IMR-90 (cell line): Measurements from ENCODE around the gene MYLK4. TPM values are rescaled to one million over a fixed set of nuclear protein-coding genes. Genes with fewer than 3 reads are reported as not detected.
A peak's percentile ranks its signal among the peaks of the same experiment; 100 is the strongest.

ENCODE experiments used
- ATAC-seq: fragments of 200-7000 bp; cut with Tn5 transposase; 2 replicates; pipeline ENCODE4 v1.9.1; 2020; ENCODE audit warnings: low read depth, mild to moderate bottlenecking, moderate library complexity
- BruUV-seq: library from RNA; stranded (reverse); fragments of 400-500 nt; replicated peaks from 2 replicates; lab custom pipeline; 2021; lab: Mats Ljungman, UMichigan
- CTCF ChIA-PET: fragments of 300-600 bp; formaldehyde crosslinking; extraction: SDS; loops from one replicate; lab custom pipeline; 2021; ENCODE audit warnings: antibody characterized with exemption; lab: Yijun Ruan, JAX
- POLR2A ChIA-PET: fragments of 300-600 bp; sonication (Branson Sonifier 250); formaldehyde crosslinking; loops from one replicate; lab custom pipeline; 2022; ENCODE audit warnings: antibody characterized with exemption; ENCODE audit not compliant: unreplicated experiment; lab: Charles Lee
- DNase-seq: peaks from one replicate; pipeline ENCODE4 v3.0.0; 2013
- H2AFZ ChIP-seq: replicated peaks from 2 replicates; pipeline ENCODE3; 2013; ENCODE audit warnings: low read length, mild to moderate bottlenecking; ENCODE audit not compliant: poor library complexity
- H2AK5ac ChIP-seq: 2 replicates; pipeline ENCODE4 v1.6.1; 2013; ENCODE audit warnings: low read depth, low read length, inconsistent platforms
- H2AK9ac ChIP-seq: replicated peaks from 2 replicates; pipeline ENCODE3; 2013; ENCODE audit warnings: mild to moderate bottlenecking, low read depth, low read length, moderate library complexity; ENCODE audit not compliant: poor library complexity
- H2BK120ac ChIP-seq: 2 replicates; pipeline ENCODE4 v1.6.1; 2013; ENCODE audit warnings: low read depth, low read length, inconsistent platforms
- H2BK15ac ChIP-seq: 3 replicates; pipeline ENCODE4 v1.6.1; 2013; ENCODE audit warnings: low read depth, low read length, inconsistent platforms
- H2BK20ac ChIP-seq: 2 replicates; pipeline ENCODE4 v1.6.1; 2013; ENCODE audit warnings: low read depth, mild to moderate bottlenecking, inconsistent platforms, low read length, moderate library complexity
- H2BK5ac ChIP-seq: 2 replicates; pipeline ENCODE4 v1.6.1; 2013; ENCODE audit warnings: mild to moderate bottlenecking, low read depth, low read length, inconsistent platforms; ENCODE audit not compliant: poor library complexity, severe bottlenecking
- H3K14ac ChIP-seq: replicated peaks from 2 replicates; pipeline ENCODE4 v1.6.1; 2013; ENCODE audit warnings: low read depth, low read length, inconsistent platforms
- H3K18ac ChIP-seq: 2 replicates; pipeline ENCODE4 v1.6.1; 2013; ENCODE audit warnings: low read depth, low read length, control low read depth
- H3K23ac ChIP-seq: 2 replicates; pipeline ENCODE4 v1.6.1; 2013; ENCODE audit warnings: low read depth, low read length, inconsistent platforms
- H3K27ac ChIP-seq: 2 replicates; pipeline ENCODE4 v1.5.1; 2013; ENCODE audit warnings: mild to moderate bottlenecking, control low read depth, low read length; ENCODE audit not compliant: insufficient read depth
- H3K27me3 ChIP-seq: 2 replicates; pipeline ENCODE4 v1.6.1; 2013; ENCODE audit warnings: low read length; ENCODE audit not compliant: control insufficient read depth, insufficient read depth
- H3K36me3 ChIP-seq: 2 replicates; pipeline ENCODE4 v1.6.1; 2013; ENCODE audit warnings: low read length, mixed read lengths; ENCODE audit not compliant: control insufficient read depth, insufficient read depth
- H3K4ac ChIP-seq: 2 replicates; pipeline ENCODE4 v1.6.1; 2013; ENCODE audit warnings: low read depth, low read length, inconsistent platforms
- H3K4me1 ChIP-seq: 2 replicates; pipeline ENCODE4 v1.6.1; 2013; ENCODE audit warnings: low read length, mixed read lengths; ENCODE audit not compliant: control insufficient read depth, insufficient read depth
- H3K4me2 ChIP-seq: 2 replicates; pipeline ENCODE4 v1.6.1; 2013; ENCODE audit warnings: low read depth, mild to moderate bottlenecking, control low read depth, low read length, moderate library complexity
- H3K4me3 ChIP-seq: 2 replicates; pipeline ENCODE4 v1.5.1; 2013; ENCODE audit warnings: low read depth, mild to moderate bottlenecking, control low read depth, low read length, moderate library complexity; ENCODE audit not compliant: insufficient read depth
- H3K56ac ChIP-seq: 2 replicates; pipeline ENCODE4 v1.6.1; 2013; ENCODE audit warnings: low read length, inconsistent platforms; ENCODE audit not compliant: insufficient read depth; ENCODE audit errors: extremely low read depth
- H3K79me1 ChIP-seq, 2 experiments: 2 replicates each; pipeline ENCODE4 v1.6.1; 2013; ENCODE audit warnings: low read length in 2 of 2, inconsistent platforms in 1 of 2, low read depth in 1 of 2
- H3K9ac ChIP-seq: 2 replicates; pipeline ENCODE4 v1.6.1; 2013; ENCODE audit warnings: low read depth, low read length, control low read depth
- H3K9me1 ChIP-seq: 2 replicates; pipeline ENCODE4 v1.6.1; 2013; ENCODE audit warnings: low read length, inconsistent platforms; ENCODE audit not compliant: insufficient read depth
- H3K9me3 ChIP-seq: 2 replicates; pipeline ENCODE4 v1.6.1; 2013; ENCODE audit warnings: low read length; ENCODE audit not compliant: control insufficient read depth, insufficient read depth
- H4K20me1 ChIP-seq: 2 replicates; pipeline ENCODE4 v1.6.1; 2013; ENCODE audit warnings: low read length, inconsistent platforms; ENCODE audit not compliant: insufficient read depth
- H4K5ac ChIP-seq: 2 replicates; pipeline ENCODE4 v1.6.1; 2013; ENCODE audit warnings: mild to moderate bottlenecking, low read depth, low read length, control low read depth
- H4K8ac ChIP-seq, 2 experiments: 2 replicates each; pipeline ENCODE4 v1.6.1; 2013; ENCODE audit warnings: low read depth in 2 of 2, low read length in 2 of 2, control low read depth in 1 of 2, inconsistent platforms in 1 of 2
- H4K91ac ChIP-seq: 2 replicates; pipeline ENCODE4 v1.6.1; 2013; ENCODE audit warnings: low read depth, low read length, inconsistent platforms; ENCODE audit not compliant: insufficient read depth
- BHLHE40 ChIP-seq: fragments of 150-350 bp; IDR thresholded peaks from 2 replicates; pipeline ENCODE4 v1.6.1; 2016; ENCODE audit warnings: mild to moderate bottlenecking, low read depth, low read length
- CEBPB ChIP-seq: IDR thresholded peaks from 2 replicates; pipeline ENCODE4 v1.6.1; 2012; ENCODE audit warnings: low read depth, low read length, improper control_type of control experiment
- CHD1 ChIP-seq: IDR thresholded peaks from 2 replicates; pipeline ENCODE4 v1.6.1; 2012; ENCODE audit warnings: low read depth, low read length, improper control_type of control experiment
- CTCF ChIP-seq: conservative IDR thresholded peaks from 2 replicates; pipeline ENCODE4 v1.5.1; 2012; ENCODE audit warnings: mild to moderate bottlenecking, low read depth, low read length, improper control_type of control experiment
- ELK1 ChIP-seq: fragments of 150-350 bp; IDR thresholded peaks from 2 replicates; pipeline ENCODE4 v1.6.1; 2016; ENCODE audit warnings: low read depth, mild to moderate bottlenecking, low read length, moderate library complexity, borderline replicate concordance
- FOS ChIP-seq: fragments of 150-350 bp; IDR thresholded peaks from 2 replicates; pipeline ENCODE4 v1.6.1; 2016; ENCODE audit warnings: low read depth, low read length
- MAFK ChIP-seq: IDR thresholded peaks from 2 replicates; pipeline ENCODE4 v1.6.1; 2012; ENCODE audit warnings: low read depth, low read length, improper control_type of control experiment
- MAZ ChIP-seq: IDR thresholded peaks from 2 replicates; pipeline ENCODE4 v1.6.1; 2012; ENCODE audit warnings: low read depth, mild to moderate bottlenecking, low read length, improper control_type of control experiment, moderate library complexity, borderline replicate concordance
- MXI1 ChIP-seq: IDR thresholded peaks from 2 replicates; pipeline ENCODE4 v1.6.1; 2012; ENCODE audit warnings: low read depth, mild to moderate bottlenecking, low read length, moderate library complexity, borderline replicate concordance
- NFE2L2 ChIP-seq: fragments of 150-350 bp; IDR thresholded peaks from 2 replicates; pipeline ENCODE4 v1.6.1; 2016; ENCODE audit warnings: low read depth, mild to moderate bottlenecking, low read length
- POLR2A ChIP-seq: IDR thresholded peaks from 2 replicates; pipeline ENCODE4 v1.6.1; 2012; ENCODE audit warnings: mild to moderate bottlenecking, low read depth, low read length
- RAD21 ChIP-seq: IDR thresholded peaks from 2 replicates; pipeline ENCODE4 v1.6.1; 2012; ENCODE audit warnings: low read length, improper control_type of control experiment
- RCOR1 ChIP-seq: IDR thresholded peaks from 2 replicates; pipeline ENCODE4 v1.6.1; 2012; ENCODE audit warnings: mild to moderate bottlenecking, low read length, improper control_type of control experiment; ENCODE audit not compliant: insufficient replicate concordance
- RFX5 ChIP-seq: IDR thresholded peaks from 2 replicates; pipeline ENCODE4 v1.8.0; 2012; ENCODE audit warnings: low read depth, mild to moderate bottlenecking, low read length, moderate library complexity
- USF2 ChIP-seq: fragments of 150-350 bp; IDR thresholded peaks from 2 replicates; pipeline ENCODE4 v1.6.1; 2017; ENCODE audit warnings: mild to moderate bottlenecking, antibody characterized with exemption, low read length, low read depth
- WGBS, 2 experiments: methylation state at CpG; one replicate each; pipeline versions ENCODE4 v1.1.5 to v1.1.7; 2013; ENCODE audit warnings: missing lambda C conversion rate in 2 of 2; ENCODE audit not compliant: insufficient read length in 1 of 2; ENCODE audit errors: extremely low coverage in 2 of 2; 5-methylcytosine and 5-hydroxymethylcytosine counted together
- dilution Hi-C: fragments of 300-500 bp; cut with HindIII; formaldehyde crosslinking; loops from one replicate; pipeline ENCODE4 v1.14.3; 2018; ENCODE audit warnings: low sequenced_read_pairs; ENCODE audit not compliant: unreplicated experiment
- in situ Hi-C: fragments of 300-500 bp; cut with MboI; formaldehyde crosslinking; loops from 3 replicates; pipeline ENCODE4 v1.14.3; 2019; ENCODE audit warnings: low sequenced_read_pairs, inconsistent platforms, mixed read lengths
- intact Hi-C: fragments of 100-400 bp; cut with micrococcal nuclease; formaldehyde crosslinking; loops from 2 replicates; pipeline ENCODE4 v1.10.0; 2022
- polyA plus RNA-seq, 3 experiments: library from polyadenylated mRNA; depleted of rRNA; stranded (reverse); fragments of >200 nt; gene quantifications; 2 replicates each; pipeline ENCODE4 v1.2.3, GENCODE V29; 2012; ENCODE audit warnings: low replicate concordance in 1 of 3
- total RNA-seq: library from RNA; depleted of rRNA; stranded (reverse); fragments of >200 nt; gene quantifications from 2 replicates; pipeline ENCODE4 v1.2.3, GENCODE V29; 2012

The MYLK4 gene
- total and polyA plus RNA-seq, 2 of the 4 experiments (the other 2 are of a cell fraction): under 0.01 to 0.07 TPM

- no TSS peak for BruUV-seq
- POLR2A ChIA-PET: no interaction called here
- TF ChIP-seq MAFK (no peak), BHLHE40 (no peak), RFX5 (no peak), MAZ (no peak), NFE2L2 (no peak), CHD1 (no peak), MXI1 (no peak), RCOR1 (no peak), CEBPB (no peak), CTCF (no peak), FOS (no peak), USF2 (no peak), RAD21 (no peak), POLR2A (no peak), ELK1 (no peak)
Measured at GRCh38 chr6:2633736-2634135, 117.0 kb downstream of the MYLK4 start.

More at GRCh38 chr6:2633736-2634135, 117.0 kb downstream of the MYLK4 start:
- Histone ChIP-seq H3K9ac (no peak overlapping the region), H3K4ac (peak overlapping the region; percentile 77), H4K20me1 (0 out of 2 replicates have a peak, but pooled peaks cover 4% of the 10 kb centered on the region), H4K91ac (peak overlapping the region; percentile 86), H3K14ac (peak overlapping the region; percentile 55; the same call in 1 of the 2 replicates), H3K9me3 (no peaks in the 10 kb centered on the region), H3K27me3 (no peaks in the 10 kb centered on the region), H3K23ac (no peak overlapping the region), H3K27ac (peak overlapping the region; percentile 24; the same call in 1 of the 2 replicates), H3K79me1 (no peaks in the 10 kb centered on the region), H2AFZ (peak overlapping the region; percentile 92), H2BK20ac (no peak overlapping the region; the same call in none of the 2 replicates), H2AK5ac (peak overlapping the region; percentile 90; the same call in 1 of the 2 replicates), H3K9me1 (peaks cover 13% of the 10 kb centered on the region), H2AK9ac (peak overlapping the region; percentile 71), H4K8ac (peak overlapping the region; percentile 32 to 81), H3K4me2 (no peak overlapping the region), H3K56ac (0 out of 2 replicates have a peak overlapping the region, but pooled peaks have one; percentile 16), H4K5ac (peak overlapping the region; percentile 60), H2BK120ac (peak overlapping the region; percentile 78), H3K36me3 (no peaks in the 10 kb centered on the region), H3K4me1 (peaks cover 19% of the 10 kb centered on the region), H3K4me3 (no peak overlapping the region), H3K18ac (peak overlapping the region; percentile 59; the same call in 1 of the 2 replicates), H2BK15ac (0 out of 3 replicates have a peak overlapping the region, but pooled peaks have one; percentile 44), H2BK5ac (no peak overlapping the region)
- intact Hi-C loops: loop anchor here (1.0 to 10.0 kb wide), 8 partner anchors 126 to 1037 kb away; partner anchors contain the start of gene FOXC1
- ATAC-seq (no peak), DNase-seq (no peak)
- in situ Hi-C loops: loop anchor here (10.0 to 25.0 kb wide), 2 partner anchors 279 to 521 kb away; no protein-coding TSS in a partner anchor
- 73% methylated on average over 5 of the region's 13 CpGs; no CpG with 5 or more reads in 1 of the 2 experiments for WGBS, 2 experiments
- dilution Hi-C loops: no loop called here
- CTCF ChIA-PET: interaction anchor here (0.5 to 1.7 kb wide), 10 partner anchors 16 to 1036 kb away, joined by 3 to 5 read pairs (median 3); no protein-coding TSS in a partner anchor
